Lung (tissue), 12 donors: Measurements from ENCODE around the gene IGSF11. TPM values are rescaled to one million over a fixed set of nuclear protein-coding genes. Genes with fewer than 3 reads are reported as not detected.
A peak's percentile ranks its signal among the peaks of the same experiment; 100 is the strongest.

Source experiments
- ATAC-seq: fragments of 200-7000 bp; cut with Tn5 transposase; one replicate; pipeline ENCODE4 v1.9.1; 2020; ENCODE audit warnings: moderate number of reproducible peaks; ENCODE audit not compliant: insufficient read depth, low FRiP score
- DNase-seq, 3 donors: peaks; one replicate each; pipeline ENCODE4 v3.0.0-alpha.2; 2013 to 2017
- H3K27ac ChIP-seq, 2 donors: one replicate each; pipeline ENCODE4 v1.5.1; 2013; ENCODE audit warnings: mild to moderate bottlenecking in 2 of 2, moderate library complexity in 2 of 2, control low read depth in 1 of 2, inconsistent platforms in 1 of 2, low read depth in 1 of 2, low read length in 1 of 2
- H3K27me3 ChIP-seq, 3 donors: one replicate each; pipeline ENCODE4 v1.5.1; 2013; ENCODE audit warnings: low read length in 2 of 3; ENCODE audit not compliant: control insufficient read depth in 3 of 3, insufficient read depth in 3 of 3
- H3K36me3 ChIP-seq, 4 donors: one replicate each; pipeline ENCODE4 v1.5.1; 2013; ENCODE audit warnings: low read length in 4 of 4, mild to moderate bottlenecking in 1 of 4, moderate library complexity in 1 of 4; ENCODE audit not compliant: control insufficient read depth in 4 of 4, insufficient read depth in 4 of 4
- H3K4me1 ChIP-seq, 5 donors: one replicate each; pipeline ENCODE4 v1.5.1; 2013; ENCODE audit warnings: low read length in 5 of 5, mild to moderate bottlenecking in 2 of 5, moderate library complexity in 1 of 5; ENCODE audit not compliant: control insufficient read depth in 5 of 5, insufficient read depth in 5 of 5
- H3K4me3 ChIP-seq: one replicate; pipeline ENCODE4 v1.5.1; 2013; ENCODE audit warnings: mild to moderate bottlenecking, control low read depth, moderate library complexity
- H3K9ac ChIP-seq, 2 donors: one replicate each; pipeline ENCODE4 v1.5.1; 2013; ENCODE audit warnings: low read length in 2 of 2, control low read depth in 1 of 2; ENCODE audit not compliant: insufficient read depth in 1 of 2
- H3K9me3 ChIP-seq, 4 donors: one replicate each; pipeline ENCODE4 v1.5.1; 2013; ENCODE audit warnings: low read length in 3 of 4, mild to moderate bottlenecking in 1 of 4, moderate library complexity in 1 of 4; ENCODE audit not compliant: control insufficient read depth in 4 of 4, insufficient read depth in 3 of 4
- WGBS, 2 donors: extraction: QIAGEN DNeasy Blood & Tissue Kit; methylation state at CpG; one replicate each; pipeline ENCODE4 v1.1.7; 2013; 5-methylcytosine and 5-hydroxymethylcytosine counted together
- polyA plus RNA-seq, 2 donors: library from polyadenylated mRNA; stranded (reverse); fragments of 200-250 nt; gene quantifications; one replicate each; pipeline ENCODE4 v1.2.1, GENCODE V29; 2013
- total RNA-seq, 2 donors: library from RNA; depleted of rRNA in 1 of 2; stranded (reverse); fragments of >200 nt in 1 of 2; gene quantifications; one replicate each; pipeline ENCODE4 v1.2.1, GENCODE V29; 2014 to 2021
- TF ChIP-seq, protein P1 (sequence below): IDR thresholded peaks from 2 replicates; pipeline ENCODE4 v1.5.1; 2012; ENCODE audit warnings: mild to moderate bottlenecking; ENCODE audit errors: control extremely low read depth, extremely low read depth
- donor health status: control.
- donor health status: control.
- donor health status: Bipolar disorder and iron deficiency.
- donor health status: healthy.
- donor health status: DM: yes; HTN: yes; CAD: no.

The IGSF11 gene
- total and polyA plus RNA-seq, 4 donors: 0.07 to 0.94 (median 0.45) TPM

DNA sequence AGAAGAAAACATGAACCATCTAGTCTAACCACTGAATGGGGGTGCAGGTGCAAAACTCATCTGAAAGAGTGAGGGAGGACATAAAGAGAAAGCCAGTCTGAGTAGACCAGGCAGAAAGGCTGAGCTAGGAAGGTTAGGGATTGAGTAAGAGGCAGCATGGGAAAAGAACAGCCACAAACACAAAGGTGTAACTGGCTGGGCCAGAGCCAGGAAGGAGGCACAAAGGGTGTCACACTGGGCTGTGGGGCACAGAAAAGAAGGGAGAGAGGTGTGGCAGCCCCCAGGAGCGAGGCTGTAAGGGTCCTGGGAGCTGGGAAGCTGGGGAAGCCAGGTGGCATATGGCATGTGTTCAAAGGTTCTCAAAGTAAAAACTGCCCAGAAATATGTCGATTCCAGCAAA, 18.7 kb downstream of the IGSF11 start:
- Histone ChIP-seq H3K4me1 (no peaks in the 10 kb centered on the region), H3K27me3 (no peaks in the 10 kb centered on the region), H3K9ac (no peak overlapping the region), H3K27ac (no peak overlapping the region), H3K9me3 (no peaks in the 10 kb centered on the region), H3K4me3 (no peak overlapping the region), H3K36me3 (no peaks in the 10 kb centered on the region)
- TF ChIP-seq, protein P1, sequence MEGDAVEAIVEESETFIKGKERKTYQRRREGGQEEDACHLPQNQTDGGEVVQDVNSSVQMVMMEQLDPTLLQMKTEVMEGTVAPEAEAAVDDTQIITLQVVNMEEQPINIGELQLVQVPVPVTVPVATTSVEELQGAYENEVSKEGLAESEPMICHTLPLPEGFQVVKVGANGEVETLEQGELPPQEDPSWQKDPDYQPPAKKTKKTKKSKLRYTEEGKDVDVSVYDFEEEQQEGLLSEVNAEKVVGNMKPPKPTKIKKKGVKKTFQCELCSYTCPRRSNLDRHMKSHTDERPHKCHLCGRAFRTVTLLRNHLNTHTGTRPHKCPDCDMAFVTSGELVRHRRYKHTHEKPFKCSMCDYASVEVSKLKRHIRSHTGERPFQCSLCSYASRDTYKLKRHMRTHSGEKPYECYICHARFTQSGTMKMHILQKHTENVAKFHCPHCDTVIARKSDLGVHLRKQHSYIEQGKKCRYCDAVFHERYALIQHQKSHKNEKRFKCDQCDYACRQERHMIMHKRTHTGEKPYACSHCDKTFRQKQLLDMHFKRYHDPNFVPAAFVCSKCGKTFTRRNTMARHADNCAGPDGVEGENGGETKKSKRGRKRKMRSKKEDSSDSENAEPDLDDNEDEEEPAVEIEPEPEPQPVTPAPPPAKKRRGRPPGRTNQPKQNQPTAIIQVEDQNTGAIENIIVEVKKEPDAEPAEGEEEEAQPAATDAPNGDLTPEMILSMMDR: no peak
- DNase-seq: no peak
- WGBS, 2 donors: 79 to 85% methylated on average over 2 of the region's 2 CpGs
- ATAC-seq: no peak

DNA sequence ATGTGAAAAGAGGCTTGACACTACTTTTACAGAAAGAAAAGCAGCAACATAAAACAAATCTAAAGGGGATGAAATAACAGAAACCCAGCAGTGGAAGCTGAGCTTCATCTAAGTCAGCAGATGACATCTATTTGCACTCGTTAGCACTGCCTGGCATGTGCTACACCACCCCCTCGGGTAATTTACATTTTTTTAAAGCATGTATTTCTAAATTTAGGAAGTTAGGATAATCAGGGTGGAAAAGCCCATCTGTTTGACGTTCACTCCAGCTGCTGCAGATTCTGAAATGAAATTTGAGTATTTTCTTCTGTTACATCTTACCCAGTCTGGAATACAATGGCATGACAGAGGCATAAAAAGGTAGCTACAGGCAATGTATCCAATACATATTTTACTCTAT, 20.7 kb downstream of the IGSF11 start:
- Histone ChIP-seq H3K27ac (no peak overlapping the region), H3K9ac (no peak overlapping the region), H3K27me3 (no peaks in the 10 kb centered on the region), H3K4me1 (no peaks in the 10 kb centered on the region), H3K9me3 (no peaks in the 10 kb centered on the region), H3K4me3 (no peak overlapping the region), H3K36me3 (no peaks in the 10 kb centered on the region)
- no peak for ATAC-seq
- WGBS, 2 donors: 49 to 51% methylated on average over 3 of the region's 3 CpGs
- TF ChIP-seq, protein P1: no peak
- peak; percentile 19 to 50 (median 47) for DNase-seq

DNA sequence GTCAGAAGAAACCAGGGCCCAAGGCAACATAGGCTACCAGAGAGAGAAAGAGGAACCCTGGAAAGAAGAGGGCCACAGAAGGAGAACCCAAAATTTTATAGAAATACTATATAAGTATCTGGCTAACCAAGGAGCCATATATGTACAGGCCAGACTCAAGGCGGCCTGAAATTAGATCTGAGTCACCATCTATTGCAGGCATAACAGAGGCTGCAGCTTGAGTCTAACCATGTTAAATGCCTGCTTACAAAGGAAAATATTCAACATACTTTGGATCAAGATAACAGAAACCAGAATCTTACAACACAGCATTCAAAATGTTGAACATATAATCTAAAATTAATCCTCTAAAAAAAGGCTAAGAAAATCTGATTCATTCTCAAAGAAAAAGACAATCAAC, 23.1 kb downstream of the IGSF11 start:
- Histone ChIP-seq H3K4me3 (no peak overlapping the region), H3K27ac (no peak overlapping the region), H3K4me1 (no peaks in the 10 kb centered on the region), H3K9ac (no peak overlapping the region), H3K27me3 (no peaks in the 10 kb centered on the region), H3K36me3 (no peaks in the 10 kb centered on the region), H3K9me3 (no peaks in the 10 kb centered on the region)
- no peak for DNase-seq
- TF ChIP-seq, protein P1: no peak
- no peak for ATAC-seq
- 95 to 98% methylated on average over 1 of the region's 1 CpG for WGBS, 2 donors

DNA sequence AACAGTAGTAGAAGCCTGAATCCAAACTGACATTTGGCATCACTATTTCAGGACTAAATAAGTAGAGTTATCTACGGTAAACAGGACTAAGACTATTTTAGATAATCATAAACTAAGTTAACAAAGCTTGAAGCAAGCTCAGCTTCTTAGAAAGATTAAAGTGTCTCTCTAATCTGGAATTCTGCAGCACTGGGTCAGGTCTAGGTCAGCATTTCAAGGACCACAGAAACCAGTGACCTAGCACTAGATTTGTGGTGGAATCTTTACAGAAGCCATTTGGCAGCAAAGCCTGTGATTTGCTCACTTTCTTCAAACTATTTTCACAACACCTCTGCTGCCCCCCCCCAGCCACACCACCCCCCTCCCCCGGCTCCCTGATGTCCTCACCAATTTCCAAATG, 37.5 kb downstream of the IGSF11 start:
- Histone ChIP-seq H3K9me3 (no peaks in the 10 kb centered on the region), H3K4me3 (no peak overlapping the region), H3K9ac (no peak overlapping the region), H3K27me3 (no peaks in the 10 kb centered on the region), H3K27ac (no peak overlapping the region), H3K36me3 (no peaks in the 10 kb centered on the region), H3K4me1 (no peaks in the 10 kb centered on the region)
- DNase-seq: no peak
- TF ChIP-seq, protein P1: no peak
- 52 to 77% methylated on average over 2 of the region's 2 CpGs for WGBS, 2 donors
- ATAC-seq: no peak
